WTC11 (cell line): ENCODE data around the gene TUBB. TPM values are rescaled to one million over a fixed set of nuclear protein-coding genes. Genes with fewer than 3 reads are reported as not detected.

Source experiments
- ATAC-seq: fragments of 200-7000 bp; cut with Tn5 transposase; 2 replicates; pipeline ENCODE4 v1.10.0; 2021; ENCODE audit warnings: mild to moderate bottlenecking, moderate library complexity
- CTCF ChIA-PET: fragments of 300-600 bp; sonication (Branson Sonifier 250); formaldehyde crosslinking; loops from one replicate; lab custom pipeline; 2021; ENCODE audit warnings: antibody characterized with exemption; lab: Charles Lee
- POLR2A ChIA-PET: fragments of 350-600 bp; sonication (Branson Sonifier 250); formaldehyde crosslinking; loops from one replicate; lab custom pipeline; 2021; ENCODE audit warnings: antibody characterized with exemption; lab: Charles Lee
- DNase-seq: peaks from one replicate; pipeline ENCODE4 v3.0.0; 2021; ENCODE audit warnings: low spot score
- H3K27ac Mint-ChIP-seq: 2 replicates; pipeline ENCODE4 v1.8.0; 2021; ENCODE audit warnings: mixed read lengths
- H3K27me3 Mint-ChIP-seq: 2 replicates; pipeline ENCODE4 v1.8.0; 2021; ENCODE audit warnings: low read depth, mild to moderate bottlenecking, moderate library complexity, mixed read lengths
- H3K36me3 Mint-ChIP-seq: 2 replicates; pipeline ENCODE4 v1.8.0; 2021; ENCODE audit warnings: mixed read lengths
- H3K4me1 Mint-ChIP-seq: 2 replicates; pipeline ENCODE4 v1.8.0; 2022; ENCODE audit warnings: mixed read lengths
- H3K4me3 Mint-ChIP-seq: 2 replicates; pipeline ENCODE4 v1.8.0; 2021; ENCODE audit warnings: mild to moderate bottlenecking, moderate library complexity, mixed read lengths
- H3K9me3 Mint-ChIP-seq: 2 replicates; pipeline ENCODE4 v1.8.0; 2021; ENCODE audit warnings: mixed read lengths
- ATF3 ChIP-seq: sonication (generic); formaldehyde crosslinking; conservative IDR thresholded peaks from 2 replicates; pipeline ENCODE4 v1.8.1; 2022; ENCODE audit warnings: mild to moderate bottlenecking, missing genetic modification reagents
- CBFB ChIP-seq: sonication (generic); formaldehyde crosslinking; IDR thresholded peaks from 2 replicates; pipeline ENCODE4 v1.8.1; 2022; ENCODE audit warnings: mild to moderate bottlenecking, low read depth, missing genetic modification reagents
- ESRRA ChIP-seq: sonication (generic); formaldehyde crosslinking; IDR thresholded peaks from 2 replicates; pipeline ENCODE4 v1.8.1; 2022; ENCODE audit warnings: mild to moderate bottlenecking, missing genetic modification reagents, borderline replicate concordance
- HMGXB4 ChIP-seq: sonication (generic); formaldehyde crosslinking; IDR thresholded peaks from 2 replicates; pipeline ENCODE4 v1.8.1; 2023; ENCODE audit warnings: mild to moderate bottlenecking, moderate library complexity, missing genetic modification reagents
- IRF1 ChIP-seq: sonication (generic); formaldehyde crosslinking; IDR thresholded peaks from 2 replicates; pipeline ENCODE4 v1.8.0; 2023; ENCODE audit warnings: missing genetic modification reagents
- NFYB ChIP-seq: sonication (generic); formaldehyde crosslinking; conservative IDR thresholded peaks from 2 replicates; pipeline ENCODE4 v1.8.0; 2022; ENCODE audit warnings: low read depth, missing genetic modification reagents
- RORB ChIP-seq: fragments of 250-450 bp; sonication (Bioruptor Pico); IDR thresholded peaks from 2 replicates; pipeline ENCODE4 v1.9.0; 2021; ENCODE audit warnings: mild to moderate bottlenecking
- SMAD3 ChIP-seq: sonication (generic); formaldehyde crosslinking; IDR thresholded peaks from 2 replicates; pipeline ENCODE4 v1.8.0; 2022; ENCODE audit warnings: missing genetic modification reagents, mild to moderate bottlenecking, borderline replicate concordance
- ZNF138 ChIP-seq: sonication (generic); formaldehyde crosslinking; conservative IDR thresholded peaks from 2 replicates; pipeline ENCODE4 v1.8.1; 2022; ENCODE audit warnings: mild to moderate bottlenecking, moderate library complexity, missing genetic modification reagents
- ZNF232 ChIP-seq: sonication (generic); formaldehyde crosslinking; IDR thresholded peaks from 2 replicates; pipeline ENCODE4 v1.8.0; 2022; ENCODE audit warnings: mild to moderate bottlenecking, missing genetic modification reagents
- total RNA-seq: library from RNA; stranded (reverse); gene quantifications from 3 replicates; pipeline ENCODE4 v1.2.3, GENCODE V29; 2021
- TF ChIP-seq, protein P1 (sequence below): fragments of 200-600 bp; IDR thresholded peaks from 2 replicates; pipeline ENCODE4 v1.8.0; 2022; ENCODE audit warnings: antibody characterized with exemption
- TF ChIP-seq, protein P2 (sequence below): sonication (generic); formaldehyde crosslinking; IDR thresholded peaks from 2 replicates; pipeline ENCODE4 v1.8.0; 2022; ENCODE audit warnings: mild to moderate bottlenecking, missing genetic modification reagents

TUBB gene
- total RNA-seq, 1 experiment from 2014 or later, result 1,503 TPM

- Mint-ChIP-seq H3K27me3 (no peaks in the 10 kb centered on the region), H3K4me3 (peak overlapping the region; percentile 93), H3K9me3 (no peaks in the 10 kb centered on the region), H3K36me3 (peaks cover 3% of the 10 kb centered on the region; the same call in 1 of the 2 replicates), H3K4me1 (peaks cover 56% of the 10 kb centered on the region), H3K27ac (no peak overlapping the region)
- no peak for ATAC-seq
- ChIA-PET POLR2A (interaction anchor here (2.6 kb wide), 1 partner anchor 191 kb away, joined by 5 read pairs; no protein-coding TSS in a partner anchor), CTCF (interaction anchor here (2.3 to 4.0 kb wide), 4 partner anchors 10 to 33 kb away, joined by 8 to 49 read pairs (median 28); no protein-coding TSS in a partner anchor)
- DNase-seq, result no peak
- TF ChIP-seq IRF1 (CRISPR knock-in tag) (0 out of 2 replicates have a peak, but pooled peaks have one; percentile 18), ESRRA (CRISPR knock-in tag) (no peak), ZNF232 (CRISPR knock-in tag) (no peak), ZNF138 (no peak)
- TF ChIP-seq, protein P1, sequence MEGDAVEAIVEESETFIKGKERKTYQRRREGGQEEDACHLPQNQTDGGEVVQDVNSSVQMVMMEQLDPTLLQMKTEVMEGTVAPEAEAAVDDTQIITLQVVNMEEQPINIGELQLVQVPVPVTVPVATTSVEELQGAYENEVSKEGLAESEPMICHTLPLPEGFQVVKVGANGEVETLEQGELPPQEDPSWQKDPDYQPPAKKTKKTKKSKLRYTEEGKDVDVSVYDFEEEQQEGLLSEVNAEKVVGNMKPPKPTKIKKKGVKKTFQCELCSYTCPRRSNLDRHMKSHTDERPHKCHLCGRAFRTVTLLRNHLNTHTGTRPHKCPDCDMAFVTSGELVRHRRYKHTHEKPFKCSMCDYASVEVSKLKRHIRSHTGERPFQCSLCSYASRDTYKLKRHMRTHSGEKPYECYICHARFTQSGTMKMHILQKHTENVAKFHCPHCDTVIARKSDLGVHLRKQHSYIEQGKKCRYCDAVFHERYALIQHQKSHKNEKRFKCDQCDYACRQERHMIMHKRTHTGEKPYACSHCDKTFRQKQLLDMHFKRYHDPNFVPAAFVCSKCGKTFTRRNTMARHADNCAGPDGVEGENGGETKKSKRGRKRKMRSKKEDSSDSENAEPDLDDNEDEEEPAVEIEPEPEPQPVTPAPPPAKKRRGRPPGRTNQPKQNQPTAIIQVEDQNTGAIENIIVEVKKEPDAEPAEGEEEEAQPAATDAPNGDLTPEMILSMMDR, result no peak
These were observed 30.9 kb upstream of the TUBB start for GRCh38 chr6:30689022-30689865.

GRCh38 chr6:30689985-30690384, 30.2 kb upstream of the TUBB start:
- no peak for DNase-seq
- TF ChIP-seq ATF3 (CRISPR knock-in tag), result no peak
- TF ChIP-seq, protein P2, sequence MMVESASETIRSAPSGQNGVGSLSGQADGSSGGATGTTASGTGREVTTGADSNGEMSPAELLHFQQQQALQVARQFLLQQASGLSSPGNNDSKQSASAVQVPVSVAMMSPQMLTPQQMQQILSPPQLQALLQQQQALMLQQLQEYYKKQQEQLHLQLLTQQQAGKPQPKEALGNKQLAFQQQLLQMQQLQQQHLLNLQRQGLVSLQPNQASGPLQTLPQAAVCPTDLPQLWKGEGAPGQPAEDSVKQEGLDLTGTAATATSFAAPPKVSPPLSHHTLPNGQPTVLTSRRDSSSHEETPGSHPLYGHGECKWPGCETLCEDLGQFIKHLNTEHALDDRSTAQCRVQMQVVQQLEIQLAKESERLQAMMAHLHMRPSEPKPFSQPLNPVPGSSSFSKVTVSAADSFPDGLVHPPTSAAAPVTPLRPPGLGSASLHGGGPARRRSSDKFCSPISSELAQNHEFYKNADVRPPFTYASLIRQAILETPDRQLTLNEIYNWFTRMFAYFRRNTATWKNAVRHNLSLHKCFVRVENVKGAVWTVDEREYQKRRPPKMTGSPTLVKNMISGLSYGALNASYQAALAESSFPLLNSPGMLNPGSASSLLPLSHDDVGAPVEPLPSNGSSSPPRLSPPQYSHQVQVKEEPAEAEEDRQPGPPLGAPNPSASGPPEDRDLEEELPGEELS, result no peak
- TF ChIP-seq RORB (CRISPR knock-in tag), result no peak
- TF ChIP-seq HMGXB4 (CRISPR knock-in tag), result no peak
- no peak for TF ChIP-seq NFYB (CRISPR knock-in tag)
- no peak for TF ChIP-seq ZNF138
- no peak for TF ChIP-seq CBFB (CRISPR knock-in tag)
- TF ChIP-seq, protein P1, result no peak
- no peak for TF ChIP-seq SMAD3
- peak overlapping the region; percentile 93 for H3K4me3 Mint-ChIP-seq
- no peaks in the 10 kb centered on the region for H3K9me3 Mint-ChIP-seq
- no peaks in the 10 kb centered on the region for H3K27me3 Mint-ChIP-seq
- no peak for ATAC-seq
- H3K4me1 Mint-ChIP-seq, result peaks cover 51% of the 10 kb centered on the region
- H3K27ac Mint-ChIP-seq, result 0 out of 2 replicates have a peak overlapping the region, but pooled peaks have one; percentile 92
- H3K36me3 Mint-ChIP-seq, result peaks cover 3% of the 10 kb centered on the region; the same call in 1 of the 2 replicates
- ChIA-PET CTCF (interaction anchor here (0.7 to 4.0 kb wide), 6 partner anchors 11 to 191 kb away, joined by 3 to 49 read pairs (median 9); partner anchors contain the start of gene DHX16), POLR2A (interaction anchor here (0.6 to 2.6 kb wide), 5 partner anchors 10 to 190 kb away, joined by 3 to 5 read pairs (median 3); partner anchors contain the start of gene MDC1)
